HepG2 (cell line): ENCODE measurements around the gene MAN2B2. TPM values are rescaled to one million over a fixed set of nuclear protein-coding genes. Genes with fewer than 3 reads are reported as not detected.

ENCODE experiments used
- FOSL1 ChIP-seq: sonication (generic); formaldehyde crosslinking; IDR thresholded peaks from 2 replicates; pipeline ENCODE4 v1.9.0; 2021; ENCODE audit warnings: missing genetic modification reagents, borderline replicate concordance
- FOXA1 ChIP-seq, 2 experiments: fragments of 450-650 bp in 1 of 2; sonication (generic) in 1 of 2; formaldehyde crosslinking in 1 of 2; IDR thresholded peaks; 2 replicates each; pipeline versions ENCODE4 v1.4.0 to v1.6.1; 2016 to 2020; ENCODE audit warnings: missing genetic modification reagents in 1 of 2
- HMGA1 ChIP-seq: sonication (generic); formaldehyde crosslinking; conservative IDR thresholded peaks from 2 replicates; pipeline ENCODE4 v1.4.0; 2020; ENCODE audit warnings: missing genetic modification reagents
- HNF4A ChIP-seq: sonication (generic); formaldehyde crosslinking; IDR thresholded peaks from 2 replicates; pipeline ENCODE4 v1.4.0; 2020; ENCODE audit warnings: missing genetic modification reagents
- IRX3 ChIP-seq: sonication (generic); formaldehyde crosslinking; IDR thresholded peaks from 2 replicates; pipeline ENCODE4 v1.8.1; 2023; ENCODE audit warnings: mild to moderate bottlenecking, low read depth, missing genetic modification reagents, borderline replicate concordance
- NCOA2 ChIP-seq: sonication (generic); formaldehyde crosslinking; IDR thresholded peaks from 2 replicates; pipeline ENCODE4 v1.8.0; 2022; ENCODE audit warnings: inconsistent platforms
- PITX1 ChIP-seq: sonication (generic); formaldehyde crosslinking; IDR thresholded peaks from 2 replicates; pipeline ENCODE4 v1.5.1; 2020; ENCODE audit warnings: mild to moderate bottlenecking, missing genetic modification reagents
- PPARG ChIP-seq: conservative IDR thresholded peaks from 2 replicates; pipeline ENCODE4 v1.6.1; 2016; ENCODE audit warnings: missing biosample characterization, missing genetic modification reagents
- RFXANK ChIP-seq: IDR thresholded peaks from 2 replicates; pipeline ENCODE4 v1.6.1; 2016
- SALL1 ChIP-seq: sonication (generic); formaldehyde crosslinking; IDR thresholded peaks from 2 replicates; pipeline ENCODE4 v1.8.0; 2022; ENCODE audit warnings: mild to moderate bottlenecking, missing genetic modification reagents
- SALL2 ChIP-seq: sonication (generic); formaldehyde crosslinking; IDR thresholded peaks from 2 replicates; pipeline ENCODE4 v1.8.1; 2023; ENCODE audit warnings: mild to moderate bottlenecking, missing genetic modification reagents, inconsistent platforms
- SETDB1 ChIP-seq: sonication (generic); formaldehyde crosslinking; IDR thresholded peaks from 2 replicates; pipeline ENCODE4 v1.5.1; 2020; ENCODE audit warnings: missing genetic modification reagents, mild to moderate bottlenecking, borderline replicate concordance
- TGIF2 ChIP-seq: IDR thresholded peaks from 2 replicates; pipeline ENCODE4 v1.6.1; 2016; ENCODE audit warnings: control low read depth, missing compliant biosample characterization
- WIZ ChIP-seq: sonication (generic); formaldehyde crosslinking; IDR thresholded peaks from 2 replicates; pipeline ENCODE4 v1.5.1; 2020; ENCODE audit warnings: mild to moderate bottlenecking, missing genetic modification reagents
- XRCC5 ChIP-seq: fragments of 200-400 bp; formaldehyde crosslinking; optimal IDR thresholded peaks from 2 replicates; pipeline ENCODE3; 2017; ENCODE audit warnings: mild to moderate bottlenecking, low read length
- ZFP36L2 ChIP-seq: sonication (generic); formaldehyde crosslinking; IDR thresholded peaks from 2 replicates; pipeline ENCODE4 v1.4.0; 2020; ENCODE audit warnings: missing genetic modification reagents
- ZNF224 ChIP-seq: sonication (generic); formaldehyde crosslinking; IDR thresholded peaks from 2 replicates; pipeline ENCODE4 v1.5.0; 2020; ENCODE audit warnings: mild to moderate bottlenecking, missing genetic modification reagents
- ZNF382 ChIP-seq: sonication (generic); formaldehyde crosslinking; IDR thresholded peaks from 2 replicates; pipeline ENCODE4 v1.5.0; 2020; ENCODE audit warnings: missing genetic modification reagents, mild to moderate bottlenecking, borderline replicate concordance
- ZNF589 ChIP-seq: sonication (generic); formaldehyde crosslinking; conservative IDR thresholded peaks from 2 replicates; pipeline ENCODE4 v1.8.0; 2022; ENCODE audit warnings: mild to moderate bottlenecking, moderate library complexity, missing genetic modification reagents
- ZNF768 ChIP-seq: sonication (generic); formaldehyde crosslinking; IDR thresholded peaks from 2 replicates; pipeline ENCODE4 v1.4.0; 2020; ENCODE audit warnings: missing genetic modification reagents
- ZSCAN20 ChIP-seq: sonication (generic); formaldehyde crosslinking; IDR thresholded peaks from 2 replicates; pipeline ENCODE4 v1.4.0; 2020; ENCODE audit warnings: missing genetic modification reagents, mild to moderate bottlenecking, borderline replicate concordance
- polyA plus RNA-seq, 8 experiments: library from polyadenylated mRNA; depleted of rRNA in 3 of 8; stranded (reverse) in 7 of 8; unstranded in 1 of 8; fragments of >200 nt; fragmentation: Illumina TruSeq in 4 of 8; extraction: Trizol in 4 of 8; gene quantifications; 2 replicates each; pipeline versions ENCODE4 v1.2.1 to v1.2.3, GENCODE V29; 2011 to 2016; ENCODE audit warnings: low read depth in 4 of 8, missing spikeins in 1 of 8, mixed read lengths in 1 of 8; ENCODE audit not compliant: insufficient read depth in 1 of 8
- total RNA-seq, 5 experiments: library from RNA; depleted of rRNA; stranded (reverse); fragments of >200 nt; fragmentation: Illumina TruSeq; extraction: Trizol; gene quantifications; 2 replicates each; pipeline ENCODE4 v1.2.3, GENCODE V29; 2016; ENCODE audit warnings: low read depth in 1 of 5
- TF ChIP-seq, protein P1 (sequence below): IDR thresholded peaks from 2 replicates; pipeline ENCODE4 v1.6.1; 2016; ENCODE audit warnings: mild to moderate bottlenecking
- TF ChIP-seq, protein P2 (sequence below): conservative IDR thresholded peaks from 2 replicates; pipeline ENCODE4 v1.6.1; 2018; ENCODE audit warnings: missing genetic modification reagents
- TF ChIP-seq, protein P3 (sequence below): sonication (generic); formaldehyde crosslinking; IDR thresholded peaks from 2 replicates; pipeline ENCODE4 v1.4.0; 2020; ENCODE audit warnings: mild to moderate bottlenecking, low read depth, missing genetic modification reagents
- TF ChIP-seq, protein P4 (sequence below): sonication (generic); formaldehyde crosslinking; conservative IDR thresholded peaks from 2 replicates; pipeline ENCODE4 v1.8.0; 2022; ENCODE audit warnings: low read depth, missing genetic modification reagents

Gene MAN2B2
- total and polyA plus RNA-seq, 2 of the 13 experiments (the other 11 are each of a cell fraction or from before 2014, with no cell fraction given), result 4.8 to 5.4 TPM

DNA sequence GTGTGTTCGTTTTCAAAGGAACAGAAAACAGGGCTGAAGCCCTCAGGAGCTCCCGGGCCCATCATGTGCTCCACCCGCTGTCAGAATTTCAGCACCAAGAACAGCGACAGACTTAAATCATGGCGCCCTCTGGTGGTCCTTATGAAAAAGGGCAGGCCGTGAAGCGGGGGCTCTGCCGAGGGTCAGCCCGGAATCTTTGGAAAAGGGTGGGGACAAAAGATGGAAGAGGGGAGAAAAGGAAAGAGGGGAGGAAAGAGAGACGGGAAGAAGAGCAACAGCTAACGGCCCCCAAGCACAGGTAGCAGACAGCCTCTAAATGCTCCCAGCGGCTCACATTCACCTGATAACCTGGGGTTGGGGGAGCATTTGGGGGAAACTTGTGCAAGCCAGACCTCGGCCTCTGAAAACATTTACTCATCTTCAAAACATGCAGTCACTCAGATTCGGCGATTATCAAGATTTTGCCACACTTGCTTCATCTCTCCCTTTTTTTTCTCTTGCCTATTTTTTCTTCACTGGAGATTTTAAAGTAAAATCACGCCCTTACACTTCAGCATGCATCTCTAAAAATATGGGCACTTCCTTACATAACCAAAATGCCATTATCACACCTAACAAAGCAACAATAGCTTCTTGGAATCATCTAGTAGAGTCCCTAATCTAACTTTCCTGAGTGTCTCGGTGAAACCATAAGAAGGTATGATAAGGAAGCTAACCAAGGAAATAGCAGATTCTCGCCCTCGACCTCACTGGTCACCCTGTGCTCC, 28.1 kb upstream of the MAN2B2 start (continued):
- TF ChIP-seq FOSL1 (CRISPR knock-in tag) (peak; percentile 50; the same call in 1 of the 2 replicates), ZNF589 (no peak), SALL1 (CRISPR knock-in tag) (peak; percentile 93), RFXANK (peak; percentile 32; the same call in 1 of the 2 replicates), PITX1 (0 out of 2 replicates have a peak, but pooled peaks have one; percentile 40), ZNF768 (CRISPR knock-in tag) (no peak), IRX3 (CRISPR knock-in tag) (peak; percentile 84; the same call in 1 of the 2 replicates), TGIF2 (CRISPR knock-in tag) (peak; percentile 98), ZSCAN20 (CRISPR knock-in tag) (peak; percentile 81; the same call in 1 of the 2 replicates), ZNF224 (CRISPR knock-in tag) (no peak), NCOA2 (CRISPR knock-in tag) (peak; percentile 67), FOXA1 (IDR thresholded peaks at IDR 0.05) (no peak), FOXA1 (CRISPR knock-in tag; IDR thresholded peaks at IDR 0.05) (no peak), SETDB1 (CRISPR knock-in tag) (no peak), ZNF382 (CRISPR knock-in tag) (no peak), SALL2 (CRISPR knock-in tag) (0 out of 2 replicates have a peak, but pooled peaks have one; percentile 68), WIZ (peak; percentile 96), HNF4A (no peak), HMGA1 (no peak), ZFP36L2 (CRISPR knock-in tag) (peak; percentile 83; the same call in 1 of the 2 replicates), PPARG (CRISPR knock-in tag) (peak; percentile 67), XRCC5 (peak; percentile 85)
- TF ChIP-seq, protein P1, sequence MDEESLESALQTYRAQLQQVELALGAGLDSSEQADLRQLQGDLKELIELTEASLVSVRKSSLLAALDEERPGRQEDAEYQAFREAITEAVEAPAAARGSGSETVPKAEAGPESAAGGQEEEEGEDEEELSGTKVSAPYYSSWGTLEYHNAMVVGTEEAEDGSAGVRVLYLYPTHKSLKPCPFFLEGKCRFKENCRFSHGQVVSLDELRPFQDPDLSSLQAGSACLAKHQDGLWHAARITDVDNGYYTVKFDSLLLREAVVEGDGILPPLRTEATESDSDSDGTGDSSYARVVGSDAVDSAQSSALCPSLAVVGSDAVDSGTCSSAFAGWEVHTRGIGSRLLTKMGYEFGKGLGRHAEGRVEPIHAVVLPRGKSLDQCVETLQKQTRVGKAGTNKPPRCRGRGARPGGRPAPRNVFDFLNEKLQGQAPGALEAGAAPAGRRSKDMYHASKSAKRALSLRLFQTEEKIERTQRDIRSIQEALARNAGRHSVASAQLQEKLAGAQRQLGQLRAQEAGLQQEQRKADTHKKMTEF (CRISPR knock-in tag), result 0 out of 2 replicates have a peak, but pooled peaks have one; percentile 51
- TF ChIP-seq, protein P2, sequence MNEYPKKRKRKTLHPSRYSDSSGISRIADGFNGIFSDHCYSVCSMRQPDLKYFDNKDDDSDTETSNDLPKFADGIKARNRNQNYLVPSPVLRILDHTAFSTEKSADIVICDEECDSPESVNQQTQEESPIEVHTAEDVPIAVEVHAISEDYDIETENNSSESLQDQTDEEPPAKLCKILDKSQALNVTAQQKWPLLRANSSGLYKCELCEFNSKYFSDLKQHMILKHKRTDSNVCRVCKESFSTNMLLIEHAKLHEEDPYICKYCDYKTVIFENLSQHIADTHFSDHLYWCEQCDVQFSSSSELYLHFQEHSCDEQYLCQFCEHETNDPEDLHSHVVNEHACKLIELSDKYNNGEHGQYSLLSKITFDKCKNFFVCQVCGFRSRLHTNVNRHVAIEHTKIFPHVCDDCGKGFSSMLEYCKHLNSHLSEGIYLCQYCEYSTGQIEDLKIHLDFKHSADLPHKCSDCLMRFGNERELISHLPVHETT (CRISPR knock-in tag), result no peak; the same call in 1 of the 2 replicates
- TF ChIP-seq, protein P3, sequence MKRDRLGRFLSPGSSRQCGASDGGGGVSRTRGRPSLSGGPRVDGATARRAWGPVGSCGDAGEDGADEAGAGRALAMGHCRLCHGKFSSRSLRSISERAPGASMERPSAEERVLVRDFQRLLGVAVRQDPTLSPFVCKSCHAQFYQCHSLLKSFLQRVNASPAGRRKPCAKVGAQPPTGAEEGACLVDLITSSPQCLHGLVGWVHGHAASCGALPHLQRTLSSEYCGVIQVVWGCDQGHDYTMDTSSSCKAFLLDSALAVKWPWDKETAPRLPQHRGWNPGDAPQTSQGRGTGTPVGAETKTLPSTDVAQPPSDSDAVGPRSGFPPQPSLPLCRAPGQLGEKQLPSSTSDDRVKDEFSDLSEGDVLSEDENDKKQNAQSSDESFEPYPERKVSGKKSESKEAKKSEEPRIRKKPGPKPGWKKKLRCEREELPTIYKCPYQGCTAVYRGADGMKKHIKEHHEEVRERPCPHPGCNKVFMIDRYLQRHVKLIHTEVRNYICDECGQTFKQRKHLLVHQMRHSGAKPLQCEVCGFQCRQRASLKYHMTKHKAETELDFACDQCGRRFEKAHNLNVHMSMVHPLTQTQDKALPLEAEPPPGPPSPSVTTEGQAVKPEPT, result peak; percentile 47; the same call in 1 of the 2 replicates
- TF ChIP-seq, protein P4, sequence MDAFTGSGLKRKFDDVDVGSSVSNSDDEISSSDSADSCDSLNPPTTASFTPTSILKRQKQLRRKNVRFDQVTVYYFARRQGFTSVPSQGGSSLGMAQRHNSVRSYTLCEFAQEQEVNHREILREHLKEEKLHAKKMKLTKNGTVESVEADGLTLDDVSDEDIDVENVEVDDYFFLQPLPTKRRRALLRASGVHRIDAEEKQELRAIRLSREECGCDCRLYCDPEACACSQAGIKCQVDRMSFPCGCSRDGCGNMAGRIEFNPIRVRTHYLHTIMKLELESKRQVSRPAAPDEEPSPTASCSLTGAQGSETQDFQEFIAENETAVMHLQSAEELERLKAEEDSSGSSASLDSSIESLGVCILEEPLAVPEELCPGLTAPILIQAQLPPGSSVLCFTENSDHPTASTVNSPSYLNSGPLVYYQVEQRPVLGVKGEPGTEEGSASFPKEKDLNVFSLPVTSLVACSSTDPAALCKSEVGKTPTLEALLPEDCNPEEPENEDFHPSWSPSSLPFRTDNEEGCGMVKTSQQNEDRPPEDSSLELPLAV, result no peak
